Rectal smooth muscle tissue (tissue), 1 donor: ENCODE results near the gene TBC1D10A.

Experiments
- H3K27ac ChIP-seq: one replicate; pipeline ENCODE4 v1.7.0; 2013; ENCODE audit warnings: low read depth, low read length, inconsistent platforms
- H3K27me3 ChIP-seq: one replicate; pipeline ENCODE4 v1.7.0; 2013; ENCODE audit warnings: low read length; ENCODE audit not compliant: control insufficient read depth, insufficient read depth
- H3K36me3 ChIP-seq: one replicate; pipeline ENCODE4 v1.7.0; 2013; ENCODE audit warnings: low read length; ENCODE audit not compliant: control insufficient read depth, insufficient read depth
- H3K4me1 ChIP-seq: one replicate; pipeline ENCODE4 v1.7.0; 2013; ENCODE audit warnings: low read length; ENCODE audit not compliant: control insufficient read depth, insufficient read depth
- H3K4me3 ChIP-seq: one replicate; pipeline ENCODE4 v1.7.0; 2013; ENCODE audit warnings: low read length
- H3K9ac ChIP-seq: one replicate; pipeline ENCODE4 v1.7.0; 2013; ENCODE audit warnings: low read length

Gene TBC1D10A

GRCh38 chr22:30301995-30302809 is 24.5 kb downstream of the TBC1D10A start:
- Histone ChIP-seq H3K27ac (peak overlapping the region; percentile 62), H3K36me3 (peaks cover 17% of the 10 kb centered on the region), H3K4me3 (peak overlapping the region; percentile 30), H3K4me1 (peaks cover 33% of the 10 kb centered on the region), H3K9ac (no peak overlapping the region), H3K27me3 (no peaks in the 10 kb centered on the region)

GRCh38 chr22:30299322-30299721 is 27.4 kb downstream of the TBC1D10A start:
- H3K36me3 ChIP-seq = peaks cover 21% of the 10 kb centered on the region
- no peak overlapping the region for H3K27ac ChIP-seq
- H3K4me3 ChIP-seq = no peak overlapping the region
- H3K9ac ChIP-seq = no peak overlapping the region
- peaks cover 8% of the 10 kb centered on the region for H3K4me1 ChIP-seq
- H3K27me3 ChIP-seq = no peaks in the 10 kb centered on the region

- peaks cover 29% of the 10 kb centered on the region for H3K36me3 ChIP-seq
- H3K4me3 ChIP-seq = no peak overlapping the region
- H3K4me1 ChIP-seq = peaks cover 8% of the 10 kb centered on the region
- H3K9ac ChIP-seq = no peak overlapping the region
- no peak overlapping the region for H3K27ac ChIP-seq
- H3K27me3 ChIP-seq = no peaks in the 10 kb centered on the region
Observed at GRCh38 chr22:30297991-30298701, 28.6 kb downstream of the TBC1D10A start.

- H3K4me1 ChIP-seq = peaks cover 8% of the 10 kb centered on the region
- H3K36me3 ChIP-seq = peaks cover 35% of the 10 kb centered on the region
- no peak overlapping the region for H3K27ac ChIP-seq
- H3K4me3 ChIP-seq = no peak overlapping the region
- H3K9ac ChIP-seq = no peak overlapping the region
- no peaks in the 10 kb centered on the region for H3K27me3 ChIP-seq
Observed at GRCh38 chr22:30297276-30297990, 29.3 kb downstream of the TBC1D10A start.

GRCh38 chr22:30296833-30297232 is 29.9 kb downstream of the TBC1D10A start:
- Histone ChIP-seq H3K36me3 (peaks cover 37% of the 10 kb centered on the region), H3K27me3 (no peaks in the 10 kb centered on the region)

GRCh38 chr22:30296324-30296723 is 30.4 kb downstream of the TBC1D10A start:
- Histone ChIP-seq H3K27ac (no peak overlapping the region), H3K4me1 (peaks cover 3% of the 10 kb centered on the region), H3K36me3 (peaks cover 34% of the 10 kb centered on the region), H3K4me3 (no peak overlapping the region), H3K9ac (no peak overlapping the region), H3K27me3 (no peaks in the 10 kb centered on the region)

More at GRCh38 chr22:30296833-30297232, 29.9 kb downstream of the TBC1D10A start:
- Histone ChIP-seq H3K4me1 (peaks cover 2% of the 10 kb centered on the region), H3K9ac (no peak overlapping the region), H3K27ac (no peak overlapping the region), H3K4me3 (no peak overlapping the region)

GRCh38 chr22:30295576-30295975 is 31.2 kb downstream of the TBC1D10A start:
- no peak overlapping the region for H3K9ac ChIP-seq
- H3K4me1 ChIP-seq = peaks cover 10% of the 10 kb centered on the region
- no peak overlapping the region for H3K4me3 ChIP-seq
- H3K36me3 ChIP-seq = peaks cover 30% of the 10 kb centered on the region
- H3K27ac ChIP-seq = no peak overlapping the region
- H3K27me3 ChIP-seq = no peaks in the 10 kb centered on the region

- H3K36me3 ChIP-seq = peaks cover 30% of the 10 kb centered on the region
- no peak overlapping the region for H3K9ac ChIP-seq
- H3K4me1 ChIP-seq = peaks cover 17% of the 10 kb centered on the region
- no peaks in the 10 kb centered on the region for H3K27me3 ChIP-seq
- H3K27ac ChIP-seq = no peak overlapping the region
- H3K4me3 ChIP-seq = no peak overlapping the region
Observed at GRCh38 chr22:30294830-30295229, 31.9 kb downstream of the TBC1D10A start.

DNA sequence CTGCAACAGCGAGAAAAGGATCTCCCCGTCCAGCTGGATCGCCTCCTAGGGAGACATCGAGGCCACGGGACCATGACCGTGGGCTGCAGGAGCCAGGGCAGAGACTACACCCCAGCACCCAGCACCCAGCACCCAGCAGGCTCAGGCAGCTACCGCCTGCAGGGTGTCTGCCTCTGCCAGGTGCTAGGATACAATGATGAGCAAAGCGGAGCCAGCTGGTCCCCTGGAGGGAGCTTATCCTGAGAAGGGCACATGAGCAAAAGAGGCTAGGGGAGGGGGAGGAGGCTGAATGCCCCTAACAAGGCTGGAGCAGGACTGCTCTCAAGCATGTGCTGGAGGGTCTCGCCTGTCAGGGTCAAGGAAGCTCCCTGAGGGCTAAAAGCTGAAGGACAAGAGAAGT is 32.7 kb downstream of the TBC1D10A start:
- H3K36me3 ChIP-seq = peaks cover 28% of the 10 kb centered on the region

GRCh38 chr22:30293026-30293425 is 33.7 kb downstream of the TBC1D10A start:
- peaks cover 27% of the 10 kb centered on the region for H3K36me3 ChIP-seq
- no peaks in the 10 kb centered on the region for H3K27me3 ChIP-seq
- no peak overlapping the region for H3K4me3 ChIP-seq
- no peak overlapping the region for H3K9ac ChIP-seq
- no peak overlapping the region for H3K27ac ChIP-seq
- H3K4me1 ChIP-seq = peaks cover 22% of the 10 kb centered on the region

More for the DNA sequence above, 32.7 kb downstream of the TBC1D10A start:
- Histone ChIP-seq H3K27ac (no peak overlapping the region), H3K9ac (no peak overlapping the region), H3K27me3 (no peaks in the 10 kb centered on the region), H3K4me1 (peaks cover 17% of the 10 kb centered on the region), H3K4me3 (no peak overlapping the region)

GRCh38 chr22:30292069-30292970 is 34.4 kb downstream of the TBC1D10A start:
- H3K27ac ChIP-seq = peak overlapping the region; percentile 13
- H3K4me3 ChIP-seq = no peak overlapping the region
- no peaks in the 10 kb centered on the region for H3K27me3 ChIP-seq
- peaks cover 21% of the 10 kb centered on the region for H3K36me3 ChIP-seq
- H3K4me1 ChIP-seq = peaks cover 22% of the 10 kb centered on the region
- no peak overlapping the region for H3K9ac ChIP-seq
